ENCODE results near the gene SPIN2A. TPM values are rescaled to one million over a fixed set of nuclear protein-coding genes. Genes with fewer than 3 reads are reported as not detected.
"Not testable (repeated sequence)": the region's sequence is repeated elsewhere in the genome, so short reads cannot be mapped to it uniquely, and the experiment has no call there.

The SPIN2A gene
- polyA plus RNA-seq, 1 donor from 2014 or later, result not detected

- H3K36me3 Mint-ChIP-seq, result peaks cover 1% of the 10 kb centered on the region
- peak within 1 kb of the TSS; percentile 41 to 89 (median 87) for H3K27ac Mint-ChIP-seq
- no peaks in the 10 kb centered on the region for H3K27me3 Mint-ChIP-seq
- H3K9me3 Mint-ChIP-seq, result peaks cover 0 to 3% (median 0%) of the 10 kb centered on the region in 3 donors
- H3K4me3 Mint-ChIP-seq, result peak within 1 kb of the TSS; percentile 84 to 97 (median 90)
- peaks cover 10 to 15% (median 15%) of the 10 kb centered on the region in 3 donors for H3K4me1 Mint-ChIP-seq
These were observed 15.9 kb downstream of the SPIN2A start, which contains the start of gene SPIN2B for GRCh38 chrX:57121162-57121755. SPIN2B (minus strand) TSS chrX:57121548.

- not testable (repeated sequence) for H3K27me3 Mint-ChIP-seq, H3K9me3 Mint-ChIP-seq, H3K36me3 Mint-ChIP-seq
- Mint-ChIP-seq H3K27ac (peak overlapping the region in 2 of 3 donors; percentile 41 to 89), H3K4me1 (peaks cover 10 to 17% (median 15%) of the 10 kb centered on the region in 3 donors), H3K4me3 (peak overlapping the region; percentile 84 to 97 (median 90))
These were observed 16.5 kb downstream of the SPIN2A start for GRCh38 chrX:57120619-57121161.

- H3K9me3 Mint-ChIP-seq, result peaks cover 0 to 3% (median 0%) of the 10 kb centered on the region in 3 donors
- peak overlapping the region in 2 of 3 donors; percentile 1 to 12 for H3K27ac Mint-ChIP-seq
These were observed 17.8 kb downstream of the SPIN2A start for GRCh38 chrX:57119416-57119815.

GRCh38 chrX:57117566-57117965 lies 19.6 kb downstream of the SPIN2A start:
- H3K4me3 Mint-ChIP-seq, H3K9me3 Mint-ChIP-seq, H3K4me1 Mint-ChIP-seq, H3K36me3 Mint-ChIP-seq, H3K27ac Mint-ChIP-seq, H3K27me3 Mint-ChIP-seq: not testable (repeated sequence)

More at GRCh38 chrX:57119416-57119815, 17.8 kb downstream of the SPIN2A start:
- Mint-ChIP-seq H3K36me3 (peaks cover 1% of the 10 kb centered on the region), H3K4me3 (no peak overlapping the region), H3K4me1 (peaks cover 2 to 10% (median 5%) of the 10 kb centered on the region in 3 donors), H3K27me3 (no peaks in the 10 kb centered on the region)

GRCh38 chrX:57104921-57105398 lies 32.2 kb downstream of the SPIN2A start:
- H3K4me1 Mint-ChIP-seq, result no peaks in the 10 kb centered on the region
- peaks cover 2 to 15% (median 6%) of the 10 kb centered on the region in 3 donors for H3K9me3 Mint-ChIP-seq
- no peak overlapping the region for H3K27ac Mint-ChIP-seq
- H3K27me3 Mint-ChIP-seq, result no peaks in the 10 kb centered on the region
- no peak overlapping the region for H3K4me3 Mint-ChIP-seq
- H3K36me3 Mint-ChIP-seq, result peaks cover 19% of the 10 kb centered on the region

- no peak overlapping the region for H3K4me3 Mint-ChIP-seq
- H3K9me3 Mint-ChIP-seq, result peaks cover 4 to 15% (median 6%) of the 10 kb centered on the region in 3 donors
- no peaks in the 10 kb centered on the region for H3K4me1 Mint-ChIP-seq
- no peak overlapping the region for H3K27ac Mint-ChIP-seq
- H3K36me3 Mint-ChIP-seq, result peaks cover 19% of the 10 kb centered on the region
- no peaks in the 10 kb centered on the region for H3K27me3 Mint-ChIP-seq
These were observed 32.8 kb downstream of the SPIN2A start for GRCh38 chrX:57104406-57104805.

- H3K27ac Mint-ChIP-seq, result no peak overlapping the region
- H3K4me1 Mint-ChIP-seq, result no peaks in the 10 kb centered on the region
- no peak overlapping the region for H3K4me3 Mint-ChIP-seq
- H3K9me3 Mint-ChIP-seq, result peaks cover 4 to 15% (median 6%) of the 10 kb centered on the region in 3 donors
- no peaks in the 10 kb centered on the region for H3K27me3 Mint-ChIP-seq
- H3K36me3 Mint-ChIP-seq, result peaks cover 21% of the 10 kb centered on the region
These were observed 33.7 kb downstream of the SPIN2A start for GRCh38 chrX:57103489-57103888.

- peaks cover 4 to 21% (median 6%) of the 10 kb centered on the region in 3 donors for H3K9me3 Mint-ChIP-seq
- H3K4me1 Mint-ChIP-seq, H3K27me3 Mint-ChIP-seq, H3K27ac Mint-ChIP-seq, H3K4me3 Mint-ChIP-seq: not testable (repeated sequence)
- peaks cover 21% of the 10 kb centered on the region for H3K36me3 Mint-ChIP-seq
These were observed 34.3 kb downstream of the SPIN2A start for GRCh38 chrX:57102918-57103317.

Other genes with a start within 250 kb of the SPIN2A start
- gene SPIN3, start 141.9 kb downstream of the SPIN2A start, polyA plus RNA-seq, result 4.3 TPM
- 17.3 TPM for gene SPIN2B, start 15.8 kb downstream of the SPIN2A start, polyA plus RNA-seq
- gene FAAH2, start 149.3 kb upstream of the SPIN2A start, polyA plus RNA-seq, result 3.6 TPM

All from IgD-negative memory B cell (primary cell).